Mucosa of stomach (tissue), 1 donor: ENCODE measurements around the gene KCNG2.

Experiments
- H3K27me3 ChIP-seq: one replicate; pipeline ENCODE4 v1.7.0; 2013; ENCODE audit warnings: mild to moderate bottlenecking, low read length; ENCODE audit not compliant: control insufficient read depth, insufficient read depth
- H3K36me3 ChIP-seq: one replicate; pipeline ENCODE4 v1.7.0; 2013; ENCODE audit warnings: low read length; ENCODE audit not compliant: control insufficient read depth, insufficient read depth
- H3K4me1 ChIP-seq: one replicate; pipeline ENCODE4 v1.7.0; 2013; ENCODE audit warnings: mild to moderate bottlenecking, low read length; ENCODE audit not compliant: control insufficient read depth, insufficient read depth
- H3K4me3 ChIP-seq: one replicate; pipeline ENCODE4 v1.7.0; 2013; ENCODE audit warnings: low read length
- H3K9ac ChIP-seq: one replicate; pipeline ENCODE4 v1.7.0; 2013; ENCODE audit warnings: mild to moderate bottlenecking, low read length, moderate library complexity
- H3K9me3 ChIP-seq: one replicate; pipeline ENCODE4 v1.7.0; 2013; ENCODE audit warnings: mild to moderate bottlenecking, low read length, moderate library complexity; ENCODE audit not compliant: control insufficient read depth
- donor health status: Pancreatic carcinoma.

KCNG2 gene

DNA sequence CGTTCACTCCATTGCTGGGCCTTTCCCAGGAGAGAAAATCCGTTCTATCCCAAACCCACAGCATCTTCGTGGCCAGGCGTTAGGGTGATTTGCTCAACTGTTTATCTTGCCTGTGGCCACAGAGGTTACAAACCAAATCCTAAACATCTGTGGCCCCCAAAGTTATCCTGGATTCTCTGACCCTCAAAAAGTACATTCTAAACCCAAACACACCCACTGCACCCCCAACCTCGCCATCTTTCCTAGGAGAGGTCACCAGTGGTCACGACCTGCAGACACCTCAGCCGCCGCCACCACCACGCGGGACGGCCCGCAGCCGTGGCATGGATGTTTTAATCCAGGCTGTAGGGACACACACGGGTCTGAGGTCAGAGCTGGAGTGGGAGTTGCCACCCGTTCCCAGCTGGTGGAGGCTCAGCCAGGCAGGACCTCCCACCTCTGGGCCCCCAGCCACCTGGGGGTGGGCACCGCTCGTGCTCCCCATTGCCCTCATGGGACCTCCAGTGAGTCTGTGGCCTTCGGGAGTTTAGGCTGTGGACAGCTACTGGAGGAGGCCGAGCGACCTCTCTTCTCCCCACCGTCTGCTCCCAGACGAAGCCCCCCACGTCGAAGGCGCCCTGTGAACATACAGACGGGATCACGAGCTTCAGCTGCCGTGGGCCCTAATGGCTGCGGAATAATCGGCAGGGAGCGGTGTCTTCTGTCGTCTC lies 72.0 kb downstream of the KCNG2 start:
- H3K36me3 ChIP-seq: no peaks in the 10 kb centered on the region
- H3K9ac ChIP-seq: no peak overlapping the region
- no peaks in the 10 kb centered on the region for H3K9me3 ChIP-seq
- H3K4me1 ChIP-seq: no peaks in the 10 kb centered on the region
- peaks cover 9% of the 10 kb centered on the region for H3K27me3 ChIP-seq
- H3K4me3 ChIP-seq: no peak overlapping the region

DNA sequence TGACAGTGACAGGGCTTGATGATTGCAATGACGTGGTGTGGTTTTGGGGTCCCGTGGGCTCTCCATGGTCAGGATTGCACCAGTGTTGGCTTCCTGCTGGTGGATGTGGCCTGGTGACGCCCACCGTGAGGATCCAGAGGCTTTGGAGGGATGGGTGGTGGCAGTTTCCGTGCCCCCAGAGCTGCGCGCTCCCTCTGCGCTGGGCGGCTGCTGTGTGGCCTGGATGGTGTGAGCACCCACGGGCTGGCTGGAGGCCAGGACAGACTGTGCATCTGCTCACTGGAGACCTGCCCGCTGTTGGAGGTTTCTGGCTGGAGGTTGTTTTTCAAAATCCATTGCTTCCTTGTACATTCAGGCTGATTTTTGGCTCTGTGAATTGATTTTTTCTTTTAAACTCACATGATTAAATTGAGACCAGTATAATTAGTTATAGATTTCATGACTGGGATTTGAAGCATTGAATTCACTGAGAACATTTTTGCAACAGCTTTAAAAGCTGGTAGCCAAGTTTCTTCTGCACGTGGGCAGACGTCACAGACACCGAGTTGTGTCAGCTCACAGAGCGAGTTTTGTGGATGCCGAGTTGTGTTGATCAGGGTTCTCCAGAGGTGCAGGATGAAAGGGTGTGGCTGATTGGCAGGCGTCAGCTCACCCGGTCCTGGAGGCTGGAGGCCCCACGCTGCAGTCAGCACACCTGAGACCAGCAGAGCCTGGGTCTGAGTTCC lies 72.7 kb downstream of the KCNG2 start:
- no peaks in the 10 kb centered on the region for H3K36me3 ChIP-seq
- no peak overlapping the region for H3K9ac ChIP-seq
- no peaks in the 10 kb centered on the region for H3K9me3 ChIP-seq
- no peaks in the 10 kb centered on the region for H3K4me1 ChIP-seq
- peaks cover 7% of the 10 kb centered on the region for H3K27me3 ChIP-seq
- no peak overlapping the region for H3K4me3 ChIP-seq

DNA sequence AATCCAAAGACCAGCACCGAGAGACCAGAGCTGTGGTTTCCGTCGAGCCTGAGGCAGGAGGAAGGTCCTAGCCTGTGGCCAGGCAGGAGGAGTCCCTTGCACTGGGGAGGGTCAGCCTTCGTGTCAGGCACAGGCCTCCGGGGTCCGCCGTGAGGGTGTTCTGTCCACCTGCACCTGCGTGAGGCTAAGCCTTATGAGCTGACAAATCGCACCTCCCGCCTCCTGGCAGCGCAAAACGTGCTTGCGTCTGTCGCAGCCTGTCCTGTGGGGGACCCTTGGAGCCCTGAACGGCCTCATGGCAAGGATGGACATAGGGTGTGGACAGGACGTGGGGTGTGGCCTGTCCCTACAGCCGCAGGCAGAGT lies 73.3 kb downstream of the KCNG2 start:
- Histone ChIP-seq H3K36me3 (no peaks in the 10 kb centered on the region), H3K9ac (no peak overlapping the region), H3K4me3 (no peak overlapping the region), H3K27me3 (peaks cover 10% of the 10 kb centered on the region), H3K4me1 (no peaks in the 10 kb centered on the region), H3K9me3 (no peaks in the 10 kb centered on the region)

DNA sequence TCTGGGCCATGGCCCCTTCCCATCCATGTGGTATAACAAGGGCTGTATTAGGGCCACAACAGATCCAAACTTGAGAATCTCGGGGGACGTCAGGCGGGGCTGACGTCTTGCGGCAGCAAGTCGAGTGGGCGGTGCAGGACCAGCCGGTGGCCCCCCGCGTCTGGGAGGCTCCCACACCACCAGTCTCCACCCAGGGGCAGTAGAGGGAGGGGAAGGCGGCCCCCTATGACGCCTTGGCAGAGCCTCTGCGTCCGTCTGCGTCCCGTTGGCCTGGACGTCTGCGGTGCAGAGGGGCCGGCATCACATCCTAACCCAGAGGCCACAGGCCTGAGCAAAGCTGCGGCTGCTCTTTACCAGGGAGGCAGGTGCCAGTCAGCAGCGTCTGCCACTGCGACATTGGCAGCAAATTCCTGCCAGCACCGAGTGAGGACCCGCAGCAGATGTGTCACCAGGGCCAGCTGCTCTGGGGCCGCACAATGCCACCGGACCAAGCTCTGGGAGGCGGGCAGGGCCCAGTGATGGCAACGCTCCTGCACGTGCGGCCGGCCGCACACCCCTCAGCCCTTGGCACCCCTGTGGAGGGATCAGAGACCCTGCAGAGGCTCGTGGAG lies 73.8 kb downstream of the KCNG2 start:
- Histone ChIP-seq H3K4me3 (no peak overlapping the region), H3K27me3 (peaks cover 11% of the 10 kb centered on the region), H3K36me3 (no peaks in the 10 kb centered on the region), H3K4me1 (no peaks in the 10 kb centered on the region), H3K9me3 (no peaks in the 10 kb centered on the region), H3K9ac (no peak overlapping the region)

DNA sequence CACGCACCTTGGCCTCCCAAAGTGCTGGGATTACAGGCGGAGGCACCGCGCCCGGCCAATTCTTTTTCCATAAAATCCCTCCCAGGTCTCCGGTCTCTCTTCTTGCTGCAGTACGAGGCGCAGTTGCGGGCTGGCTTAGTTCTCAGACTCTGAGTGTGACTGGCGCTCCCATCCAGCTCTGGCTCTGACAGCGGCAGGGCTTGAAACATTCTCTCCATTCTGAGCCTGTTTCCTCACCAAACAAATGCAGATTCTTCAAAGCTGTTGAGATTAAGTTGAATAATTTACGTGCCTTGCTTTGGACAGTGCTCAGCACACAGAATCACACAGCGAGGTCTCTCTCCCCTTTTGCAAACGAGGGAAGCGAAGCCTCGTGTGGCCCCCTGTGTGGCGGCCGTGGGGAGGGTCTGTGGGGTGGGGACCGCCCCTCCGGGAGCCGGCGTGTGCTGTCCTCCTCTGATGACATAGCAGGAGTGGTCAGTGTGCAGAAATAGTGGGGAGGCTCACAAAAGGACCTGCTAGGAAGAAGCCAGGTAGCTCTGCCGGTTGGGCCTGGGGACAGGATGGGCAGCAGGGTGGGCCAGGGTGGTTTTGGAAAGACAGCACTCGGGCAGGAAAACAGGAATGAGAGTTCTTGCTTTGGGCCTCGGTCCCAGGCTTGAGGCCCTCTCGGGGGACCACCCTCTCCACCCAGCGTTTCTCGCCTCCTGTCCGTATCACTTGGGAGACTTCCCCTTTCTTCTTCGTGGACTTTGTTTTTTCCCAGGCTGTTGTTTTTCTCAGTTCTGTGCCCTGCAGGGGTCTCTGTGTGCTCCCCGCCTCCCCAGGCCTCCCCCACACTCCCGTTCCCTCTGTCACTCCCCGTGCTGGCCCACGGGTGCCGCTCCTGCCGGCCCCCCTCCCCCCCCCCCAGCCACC lies 75.0 kb downstream of the KCNG2 start:
- Histone ChIP-seq H3K9me3 (no peaks in the 10 kb centered on the region), H3K9ac (no peak overlapping the region), H3K27me3 (peaks cover 11% of the 10 kb centered on the region), H3K36me3 (no peaks in the 10 kb centered on the region), H3K4me3 (no peak overlapping the region), H3K4me1 (no peaks in the 10 kb centered on the region)

DNA sequence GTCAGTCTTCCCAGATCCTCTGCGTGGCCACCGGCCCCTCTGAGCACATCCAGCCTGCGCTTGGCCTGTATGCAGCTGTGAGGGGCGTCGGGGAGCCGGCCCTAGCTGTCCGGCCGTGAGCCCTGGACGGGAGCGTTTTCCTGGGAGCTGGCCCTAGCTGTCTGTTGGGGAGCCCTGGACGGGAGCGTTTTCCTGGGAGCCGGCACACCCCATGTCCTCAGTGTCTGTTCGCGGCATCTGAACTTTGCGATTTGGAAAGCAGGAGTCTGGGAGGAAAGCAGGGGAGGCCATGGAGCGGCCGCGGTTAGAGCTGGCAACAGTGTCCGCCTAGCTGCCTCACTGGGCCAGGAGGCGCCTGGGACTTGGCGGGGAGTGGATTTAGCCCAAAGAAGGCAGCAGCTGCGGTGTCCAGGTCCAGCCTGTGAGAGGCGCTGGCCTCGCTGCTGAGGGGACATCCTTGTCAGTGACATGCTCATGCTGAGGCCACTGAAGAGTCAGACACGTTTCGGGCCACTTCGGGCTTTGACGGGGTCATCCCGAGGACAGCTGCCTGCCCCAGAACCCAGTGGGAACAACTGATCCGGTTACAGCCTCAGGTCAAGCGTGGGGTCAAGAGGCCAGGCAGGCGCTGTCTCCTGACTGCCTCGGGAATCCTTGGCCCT lies 75.8 kb downstream of the KCNG2 start:
- Histone ChIP-seq H3K27me3 (peaks cover 11% of the 10 kb centered on the region), H3K36me3 (no peaks in the 10 kb centered on the region), H3K4me1 (no peaks in the 10 kb centered on the region), H3K4me3 (no peak overlapping the region), H3K9ac (no peak overlapping the region), H3K9me3 (no peaks in the 10 kb centered on the region)

DNA sequence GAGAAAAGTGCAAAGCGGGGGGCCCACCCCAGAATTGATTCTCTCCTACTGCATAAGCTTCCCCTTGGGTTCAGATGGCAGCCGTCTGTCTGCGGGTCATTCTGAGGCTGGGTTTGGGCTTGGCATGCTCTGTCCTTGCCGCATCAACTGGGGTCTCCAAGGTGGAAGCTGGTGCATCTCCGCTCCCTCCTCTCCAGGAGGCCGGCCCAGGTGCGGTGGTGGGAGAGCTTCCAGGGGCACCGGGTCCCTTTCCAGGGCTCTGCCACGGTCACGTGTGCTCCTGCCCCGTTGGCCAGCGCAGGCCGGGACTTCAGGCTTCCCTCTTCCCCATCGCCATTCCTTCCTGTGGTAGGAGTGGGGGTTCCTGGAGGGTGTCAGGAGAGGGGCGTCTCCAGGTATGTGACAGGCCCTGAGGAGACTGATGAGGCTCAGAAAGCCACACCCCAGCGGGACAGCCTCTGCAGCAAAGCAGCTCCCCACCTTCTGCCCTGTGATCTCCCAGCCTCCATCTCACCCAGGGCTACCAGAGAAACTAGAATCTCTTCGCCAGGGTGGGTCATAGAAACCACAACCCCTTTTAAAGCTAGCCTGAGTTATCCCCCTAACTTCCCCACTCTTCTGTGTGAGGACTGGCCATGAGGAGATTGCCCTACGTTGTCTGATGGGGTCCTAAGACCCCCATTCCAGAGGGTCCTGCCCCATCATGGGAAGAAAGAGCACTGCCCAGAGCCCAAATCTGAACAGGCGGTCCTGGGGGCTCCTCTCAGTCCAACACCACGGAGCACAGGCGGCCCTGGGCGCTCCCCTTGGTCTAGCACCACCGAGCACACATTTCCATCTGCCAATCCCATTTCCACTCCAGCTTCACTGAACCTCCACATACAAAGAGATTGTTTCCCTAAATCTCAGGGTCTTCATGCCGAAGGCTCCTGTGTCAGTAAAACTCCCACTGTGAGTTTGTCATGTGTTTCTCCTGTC lies 77.1 kb downstream of the KCNG2 start:
- Histone ChIP-seq H3K36me3 (no peaks in the 10 kb centered on the region), H3K4me3 (no peak overlapping the region), H3K9me3 (no peaks in the 10 kb centered on the region), H3K27me3 (peaks cover 11% of the 10 kb centered on the region), H3K9ac (no peak overlapping the region), H3K4me1 (no peaks in the 10 kb centered on the region)

DNA sequence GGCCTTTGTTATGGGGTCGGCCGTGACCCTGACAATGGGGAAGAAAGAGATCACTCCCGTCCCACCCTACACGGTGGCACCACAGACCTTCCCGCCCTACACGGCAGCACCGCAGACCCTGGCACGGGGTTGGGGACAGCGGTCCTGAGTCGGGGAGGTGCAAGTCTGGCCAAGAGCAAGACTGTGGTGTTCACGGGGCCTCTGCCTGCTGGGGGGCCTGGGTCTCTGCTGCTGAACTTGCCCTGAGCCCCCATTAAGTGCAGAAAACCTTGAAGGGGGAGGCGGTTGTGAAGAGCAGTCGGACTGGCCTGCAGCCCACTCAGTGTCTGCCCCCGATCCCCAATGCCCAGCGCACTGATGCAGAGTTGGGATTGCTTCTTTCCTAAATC lies 77.8 kb downstream of the KCNG2 start:
- H3K9ac ChIP-seq: no peak overlapping the region
- H3K9me3 ChIP-seq: no peaks in the 10 kb centered on the region
- H3K27me3 ChIP-seq: peaks cover 11% of the 10 kb centered on the region
- H3K36me3 ChIP-seq: no peaks in the 10 kb centered on the region
- H3K4me3 ChIP-seq: no peak overlapping the region
- H3K4me1 ChIP-seq: no peaks in the 10 kb centered on the region

DNA sequence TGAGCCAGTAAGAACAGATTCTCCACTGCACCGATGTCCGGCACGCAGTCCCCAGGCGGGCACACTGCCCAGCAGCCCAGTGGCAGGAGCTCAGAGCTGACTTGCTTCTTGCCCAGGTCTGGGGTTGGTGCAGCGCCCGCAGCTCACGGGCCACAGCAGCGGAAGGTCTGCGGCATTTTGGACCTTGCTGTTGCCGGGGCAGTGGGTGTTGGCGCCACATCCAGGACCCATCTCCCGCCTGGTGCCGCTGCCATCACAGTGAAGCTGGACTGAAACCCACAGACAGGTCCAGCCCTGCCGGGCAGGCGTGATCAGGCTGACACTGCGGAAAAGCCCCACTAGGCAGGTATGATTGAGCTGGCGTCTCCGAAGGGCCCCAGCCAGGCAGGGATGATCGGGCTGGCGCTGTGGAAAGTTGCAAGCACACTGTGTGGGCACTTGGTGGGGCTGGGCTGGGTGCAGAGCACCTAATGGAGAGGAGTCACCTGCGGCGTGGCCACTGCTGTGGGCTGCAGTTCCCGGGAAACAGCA lies 78.3 kb downstream of the KCNG2 start:
- peaks cover 11% of the 10 kb centered on the region for H3K27me3 ChIP-seq
- H3K36me3 ChIP-seq: no peaks in the 10 kb centered on the region

DNA sequence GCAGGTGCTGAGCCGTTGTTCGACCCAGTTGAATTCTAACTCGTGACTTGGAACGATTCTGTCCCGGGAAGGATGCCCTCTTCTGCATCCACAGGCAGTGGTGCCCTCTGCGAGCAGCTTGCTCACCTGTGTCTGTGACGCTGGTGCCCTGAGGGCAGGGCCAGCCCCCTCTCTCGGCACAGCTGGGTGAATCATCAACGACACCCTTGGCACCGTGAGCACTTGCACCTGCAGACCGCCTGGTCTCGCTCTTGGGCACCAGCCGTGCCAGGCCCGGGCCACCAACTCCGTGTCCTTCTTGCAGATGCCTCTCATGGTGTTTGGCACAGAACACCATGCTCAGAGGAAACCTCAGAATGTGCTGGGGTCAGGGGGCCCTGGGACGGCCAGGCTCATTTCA lies 78.8 kb downstream of the KCNG2 start:
- no peaks in the 10 kb centered on the region for H3K9me3 ChIP-seq
- no peaks in the 10 kb centered on the region for H3K4me1 ChIP-seq
- H3K4me3 ChIP-seq: no peak overlapping the region
- H3K36me3 ChIP-seq: no peaks in the 10 kb centered on the region
- peaks cover 11% of the 10 kb centered on the region for H3K27me3 ChIP-seq
- no peak overlapping the region for H3K9ac ChIP-seq

More for the DNA sequence above, 78.3 kb downstream of the KCNG2 start:
- no peaks in the 10 kb centered on the region for H3K9me3 ChIP-seq
- H3K4me1 ChIP-seq: no peaks in the 10 kb centered on the region
- H3K4me3 ChIP-seq: no peak overlapping the region
- no peak overlapping the region for H3K9ac ChIP-seq
